Astrocyte of the cerebellum (primary cell): Measurements from ENCODE around the gene NAB2.

Source experiments
- DNase-seq: peaks from one replicate; pipeline ENCODE4 v3.0.0-alpha.2; 2011; ENCODE audit warnings: low read depth
- H3K4me3 ChIP-seq: 2 replicates; pipeline ENCODE4 v1.5.1; 2011; ENCODE audit warnings: mild to moderate bottlenecking, low read depth, low read length, moderate library complexity
- in situ Hi-C: cut with HindIII; loops from 2 replicates; pipeline ENCODE4 v1.10.0; 2017; ENCODE audit warnings: low sequenced_read_pairs
- TF ChIP-seq, protein P1 (sequence below): IDR thresholded peaks from 2 replicates; pipeline ENCODE4 v1.5.1; 2012; ENCODE audit warnings: low read length, low read depth, moderate library complexity, mild to moderate bottlenecking; ENCODE audit errors: missing control alignments

NAB2 gene

DNA sequence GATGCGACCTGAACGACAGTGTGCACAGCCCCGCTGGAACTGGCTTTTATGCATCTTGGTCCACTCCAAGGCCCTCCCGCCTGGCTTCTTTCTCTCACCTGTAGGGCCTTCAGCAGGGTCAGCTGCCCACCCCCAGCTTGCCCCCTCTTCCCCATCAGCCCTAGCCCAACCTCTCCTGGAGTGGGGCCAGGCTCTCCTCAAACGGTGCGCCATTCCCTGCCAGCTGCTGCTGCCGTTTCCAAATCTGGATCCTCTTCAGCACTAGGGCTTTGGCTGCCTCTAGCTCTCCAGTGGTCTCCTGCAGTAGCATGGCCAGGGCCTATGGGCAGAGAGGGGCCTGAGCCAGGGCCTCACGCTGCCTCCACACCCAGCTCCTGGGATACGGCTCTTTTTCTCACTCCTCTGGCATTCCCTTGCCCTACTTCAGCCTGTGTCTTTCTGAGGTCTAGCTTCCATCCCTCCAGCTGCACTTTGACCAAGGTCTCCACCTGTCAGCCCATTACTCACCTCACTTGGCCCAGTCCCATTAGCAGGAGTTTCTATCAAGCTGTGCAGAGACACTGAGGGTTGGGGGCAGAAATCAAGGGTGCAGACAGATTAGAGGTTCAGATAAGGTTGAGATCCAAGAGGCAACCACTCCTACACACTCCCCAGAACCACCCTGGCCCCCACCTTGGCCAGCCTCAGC, 17.3 kb downstream of the NAB2 start:
- no peak overlapping the region for H3K4me3 ChIP-seq
- in situ Hi-C loops, result no loop called here
- TF ChIP-seq, protein P1, sequence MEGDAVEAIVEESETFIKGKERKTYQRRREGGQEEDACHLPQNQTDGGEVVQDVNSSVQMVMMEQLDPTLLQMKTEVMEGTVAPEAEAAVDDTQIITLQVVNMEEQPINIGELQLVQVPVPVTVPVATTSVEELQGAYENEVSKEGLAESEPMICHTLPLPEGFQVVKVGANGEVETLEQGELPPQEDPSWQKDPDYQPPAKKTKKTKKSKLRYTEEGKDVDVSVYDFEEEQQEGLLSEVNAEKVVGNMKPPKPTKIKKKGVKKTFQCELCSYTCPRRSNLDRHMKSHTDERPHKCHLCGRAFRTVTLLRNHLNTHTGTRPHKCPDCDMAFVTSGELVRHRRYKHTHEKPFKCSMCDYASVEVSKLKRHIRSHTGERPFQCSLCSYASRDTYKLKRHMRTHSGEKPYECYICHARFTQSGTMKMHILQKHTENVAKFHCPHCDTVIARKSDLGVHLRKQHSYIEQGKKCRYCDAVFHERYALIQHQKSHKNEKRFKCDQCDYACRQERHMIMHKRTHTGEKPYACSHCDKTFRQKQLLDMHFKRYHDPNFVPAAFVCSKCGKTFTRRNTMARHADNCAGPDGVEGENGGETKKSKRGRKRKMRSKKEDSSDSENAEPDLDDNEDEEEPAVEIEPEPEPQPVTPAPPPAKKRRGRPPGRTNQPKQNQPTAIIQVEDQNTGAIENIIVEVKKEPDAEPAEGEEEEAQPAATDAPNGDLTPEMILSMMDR, result no peak
- DNase-seq, result no peak

DNA sequence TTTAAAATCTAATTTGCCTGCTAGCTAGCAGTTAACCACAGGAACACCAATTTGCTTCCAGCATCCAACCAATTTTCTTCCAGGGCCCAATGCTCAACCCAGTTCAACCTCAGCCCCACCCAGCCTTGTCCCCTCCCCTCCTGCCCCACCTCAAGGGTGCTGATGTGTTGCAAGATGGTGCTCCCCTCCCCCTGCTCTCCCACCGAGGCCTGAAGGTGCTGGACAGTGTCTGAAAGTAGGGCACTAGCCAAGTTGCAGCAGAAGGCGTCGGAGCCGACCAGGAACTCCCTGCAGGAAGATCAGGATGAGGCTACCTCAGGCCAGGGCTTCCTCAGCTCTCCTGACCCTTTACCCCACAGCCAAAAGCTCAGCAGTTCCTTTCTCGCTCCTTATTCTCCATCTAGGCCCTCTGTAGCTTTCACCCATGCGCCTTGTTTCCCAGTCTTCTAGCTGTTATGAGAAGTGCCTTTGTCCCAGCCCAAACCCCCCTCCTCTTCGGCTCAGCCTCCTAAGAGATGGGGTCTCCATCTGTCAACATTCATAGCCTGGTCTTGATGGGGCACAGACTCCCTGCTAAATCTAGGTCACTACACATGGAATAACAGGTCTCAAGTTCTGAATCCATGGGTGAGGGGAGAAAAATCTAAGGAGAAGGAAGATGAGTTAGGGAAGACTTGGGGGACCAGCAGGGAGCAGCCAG, 18.7 kb downstream of the NAB2 start:
- H3K4me3 ChIP-seq, result no peak overlapping the region
- in situ Hi-C loops, result no loop called here
- no peak for DNase-seq
- TF ChIP-seq, protein P1, result no peak

DNA sequence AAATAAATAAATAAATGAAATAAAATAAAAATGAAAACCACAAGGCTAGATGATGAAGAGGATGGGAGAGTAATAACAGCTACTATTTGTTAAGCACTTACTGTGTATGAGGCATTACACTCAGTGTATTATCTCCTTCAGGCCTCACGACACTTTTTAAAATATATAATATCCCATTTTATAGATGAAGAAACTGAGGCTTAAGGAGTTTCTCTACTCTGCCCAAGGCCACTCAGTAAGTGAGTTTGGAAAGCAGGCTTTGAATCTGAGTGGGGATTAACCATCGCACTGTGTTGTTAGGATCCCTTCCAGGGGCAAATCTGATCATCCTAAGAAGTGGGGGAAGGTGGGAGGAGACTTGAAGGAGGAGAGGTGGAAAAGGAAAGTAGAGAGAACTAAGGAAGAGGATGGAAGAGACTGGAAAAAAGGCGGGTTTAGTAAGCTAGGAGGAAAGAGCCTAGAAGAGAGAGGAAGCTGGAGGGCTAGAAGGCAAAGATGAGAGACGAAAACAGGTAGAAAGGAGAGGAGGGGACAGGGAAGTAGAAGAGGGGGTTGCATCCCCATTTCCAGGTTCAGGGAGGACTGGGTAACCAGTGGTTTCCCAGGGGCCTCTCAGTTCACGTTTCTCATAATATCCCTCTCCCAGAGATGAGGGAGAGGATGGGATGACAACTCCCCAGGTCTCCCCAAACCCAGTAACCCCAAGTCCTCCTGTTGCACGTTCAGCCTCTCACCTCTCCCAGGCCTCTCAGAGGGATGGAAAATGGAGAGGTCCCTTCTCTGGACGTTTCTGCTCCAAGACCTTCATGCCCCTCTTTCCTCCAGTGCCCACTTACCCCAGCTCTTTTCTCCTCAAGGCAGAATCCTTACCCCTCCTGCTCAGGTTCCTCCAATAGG, 20.5 kb downstream of the NAB2 start:
- DNase-seq, result no peak
- in situ Hi-C loops, result no loop called here
- TF ChIP-seq, protein P1, result no peak
- H3K4me3 ChIP-seq, result no peak overlapping the region

DNA sequence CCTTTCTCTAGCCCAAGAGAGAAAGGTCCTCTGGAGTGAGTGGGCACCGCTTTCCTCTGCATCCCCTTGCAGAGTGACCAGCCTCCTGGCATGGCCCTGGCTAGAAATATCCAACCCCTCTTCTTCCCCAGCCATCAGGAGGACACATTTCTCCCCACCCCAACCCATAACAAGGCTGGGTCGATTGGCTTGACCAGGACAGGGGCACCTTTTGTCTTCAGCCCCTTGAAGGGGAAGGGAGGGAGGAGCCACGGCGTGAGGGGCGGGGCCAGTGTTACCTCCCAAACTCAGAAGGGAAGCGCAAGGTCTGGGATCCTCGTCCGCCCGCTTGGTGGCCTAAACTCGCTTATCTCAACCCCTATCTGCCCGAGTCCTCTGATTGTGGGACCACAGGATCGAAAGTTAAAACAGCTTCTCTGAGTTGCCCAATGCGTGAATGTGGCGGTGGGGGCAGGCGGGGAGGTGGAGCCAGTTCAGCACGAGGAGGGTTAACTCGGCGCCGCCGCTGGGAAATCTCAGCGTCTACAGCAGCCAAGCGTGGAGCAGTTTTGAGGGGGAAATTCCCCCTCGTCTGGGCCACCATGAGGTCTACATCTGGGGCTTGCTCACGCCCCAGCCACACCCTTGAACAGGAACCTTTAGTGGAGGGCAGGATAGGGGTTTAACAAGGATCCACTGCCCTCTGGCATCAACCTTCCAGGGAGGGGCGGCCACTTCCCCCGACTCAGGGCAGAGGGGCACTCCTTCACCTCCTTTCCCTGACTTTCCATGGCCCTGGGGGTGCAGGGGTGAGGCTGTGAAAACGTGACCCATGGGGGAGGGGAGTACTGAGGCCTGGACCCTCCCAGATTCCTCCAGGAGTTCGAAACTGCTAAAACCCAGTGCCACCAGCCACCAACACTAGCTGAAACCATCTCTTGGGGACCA, 21.5 kb downstream of the NAB2 start:
- peak overlapping the region; percentile 31 for H3K4me3 ChIP-seq
- TF ChIP-seq, protein P1, result no peak
- DNase-seq, result no peak
- in situ Hi-C loops, result no loop called here

DNA sequence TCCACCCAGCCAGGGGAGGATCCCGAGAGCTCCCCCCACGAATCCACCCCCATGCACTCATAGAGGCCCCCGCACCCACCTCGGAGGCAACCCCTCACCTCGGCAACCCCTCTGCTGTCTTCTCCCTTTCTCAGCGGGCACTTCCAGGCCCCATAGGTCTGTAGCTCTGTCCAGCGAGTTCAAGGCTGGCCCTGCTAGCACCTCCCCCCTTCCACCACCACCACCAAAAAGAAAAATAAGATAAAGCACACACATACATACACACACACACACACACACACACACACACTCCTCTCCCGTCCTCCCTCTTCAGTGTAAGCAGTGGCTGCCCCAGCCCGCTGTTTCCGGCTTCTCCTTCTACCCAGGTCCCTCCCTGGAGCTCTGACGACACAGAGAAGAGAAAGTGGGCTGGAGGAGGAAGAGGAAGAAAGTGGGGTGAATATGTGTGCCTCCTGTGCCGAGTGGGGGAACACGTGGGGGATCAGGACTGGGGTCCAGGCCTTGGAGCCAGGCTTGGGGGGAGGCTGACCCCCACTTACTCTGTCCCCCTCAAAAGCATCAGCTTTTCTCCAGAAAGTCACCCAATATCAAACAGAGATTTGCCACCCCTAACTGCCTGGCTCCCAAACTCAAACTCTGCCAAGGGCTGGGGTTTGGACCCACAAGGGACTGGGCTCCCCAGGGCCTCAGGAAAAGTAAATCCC, 22.3 kb downstream of the NAB2 start, which contains the start of gene STAT6:
Gene STAT6, minus strand, starts transcription at position 332 of the 704 bp plus-strand sequence. CDS start 3,084 bp downstream, outside the sequence.
- in situ Hi-C loops, result no loop called here
- H3K4me3 ChIP-seq, result peak within 1 kb of the TSS; percentile 31
- TF ChIP-seq, protein P1, result no peak
- DNase-seq, result no peak
